Fibroblast of skin of right quadriceps (primary cell): ENCODE data around the gene NRBP1.
"Not testable (repeated sequence)": the region's sequence is repeated elsewhere in the genome, so short reads cannot be mapped to it uniquely, and the experiment has no call there.

ENCODE experiments used
- DNase-seq: peaks from one replicate; pipeline ENCODE4 v3.0.0-alpha.2; 2013

NRBP1 gene

GRCh38 chr2:27422958-27423357 lies 5.5 kb upstream of the NRBP1 start:
- DNase-seq: no peak

- not testable (repeated sequence) for DNase-seq
These were observed 3.4 kb upstream of the NRBP1 start for GRCh38 chr2:27425039-27425438.

GRCh38 chr2:27427863-27428212 lies 593 bp upstream of the NRBP1 start:
- no peak for DNase-seq

GRCh38 chr2:27428978-27429541 lies 629 bp downstream of the NRBP1 start:
- DNase-seq: peak; percentile 81

GRCh38 chr2:27431395-27431794 lies 3.0 kb downstream of the NRBP1 start:
- DNase-seq: no peak

- DNase-seq: no peak
These were observed 7.2 kb downstream of the NRBP1 start for GRCh38 chr2:27435628-27436027.

- DNase-seq: no peak
These were observed 12.9 kb downstream of the NRBP1 start for GRCh38 chr2:27441226-27441926.

- DNase-seq: no peak
These were observed 13.8 kb downstream of the NRBP1 start, which contains the start of gene KRTCAP3 for GRCh38 chr2:27441958-27442919. KRTCAP3 (plus strand) TSS chr2:27442381; CDS start chr2:27442413, 32 bp downstream.

GRCh38 chr2:27442920-27443282 lies 14.5 kb downstream of the NRBP1 start:
- DNase-seq: no peak

- no peak for DNase-seq
These were observed 16.7 kb downstream of the NRBP1 start for GRCh38 chr2:27445155-27445554.

- no peak for DNase-seq
These were observed 17.2 kb downstream of the NRBP1 start for GRCh38 chr2:27445615-27446014.

- no peak for DNase-seq
These were observed 17.6 kb downstream of the NRBP1 start for GRCh38 chr2:27446057-27446456.

GRCh38 chr2:27448381-27448780 lies 19.9 kb downstream of the NRBP1 start:
- no peak for DNase-seq

GRCh38 chr2:27451095-27451494 lies 22.7 kb downstream of the NRBP1 start:
- no peak for DNase-seq

GRCh38 chr2:27453968-27454367 lies 25.5 kb downstream of the NRBP1 start:
- no peak for DNase-seq

GRCh38 chr2:27461118-27461517 lies 32.7 kb downstream of the NRBP1 start:
- no peak for DNase-seq

GRCh38 chr2:27464443-27464842 lies 36.0 kb downstream of the NRBP1 start:
- DNase-seq: no peak

- DNase-seq: no peak
These were observed 43.5 kb downstream of the NRBP1 start for GRCh38 chr2:27471961-27472360.

- DNase-seq: no peak
These were observed 57.1 kb downstream of the NRBP1 start for GRCh38 chr2:27485496-27485895.

- peak; percentile 10 for DNase-seq
These were observed 60.7 kb downstream of the NRBP1 start for GRCh38 chr2:27489118-27489497.

- peak; percentile 97 for DNase-seq
These were observed 61.3 kb downstream of the NRBP1 start, which contains the start of gene IFT172 for GRCh38 chr2:27489498-27490397. IFT172 (minus strand) TSS chr2:27489743; CDS start chr2:27489653, 90 bp downstream.
